Mesenchymal stem cell (in vitro differentiated cells and primary cell): Measurements from ENCODE around the gene NOTUM.

Source experiments
- DNase-seq: peaks from one replicate; pipeline ENCODE4 v3.0.0-alpha.2; 2013
- H2AFZ ChIP-seq: one replicate; pipeline ENCODE4 v1.6.1; 2013; ENCODE audit warnings: low read depth, mild to moderate bottlenecking, control low read depth, inconsistent platforms, low read length, moderate library complexity
- H2AK5ac ChIP-seq: 2 replicates; pipeline ENCODE4 v1.6.1; 2013; ENCODE audit warnings: low read length, moderate library complexity, mild to moderate bottlenecking, inconsistent platforms; ENCODE audit not compliant: severe bottlenecking
- H2BK120ac ChIP-seq: one replicate; pipeline ENCODE4 v1.6.1; 2013; ENCODE audit warnings: low read depth, mild to moderate bottlenecking, inconsistent platforms, low read length, moderate library complexity
- H2BK12ac ChIP-seq, 2 experiments: one replicate each; pipeline ENCODE4 v1.6.1; 2013; ENCODE audit warnings: inconsistent platforms in 2 of 2, low read length in 2 of 2, mild to moderate bottlenecking in 2 of 2, moderate library complexity in 2 of 2, control low read depth in 1 of 2
- H2BK15ac ChIP-seq: one replicate; pipeline ENCODE4 v1.6.1; 2013; ENCODE audit warnings: mild to moderate bottlenecking, low read depth, inconsistent platforms; ENCODE audit not compliant: poor library complexity, severe bottlenecking
- H2BK5ac ChIP-seq: 2 replicates; pipeline ENCODE4 v1.6.1; 2013; ENCODE audit warnings: low read depth, mild to moderate bottlenecking, low read length, control low read depth, inconsistent platforms; ENCODE audit not compliant: poor library complexity, severe bottlenecking
- H3K14ac ChIP-seq, 2 experiments: one replicate each; pipeline ENCODE4 v1.6.1; 2013; ENCODE audit warnings: inconsistent platforms in 2 of 2, low read length in 2 of 2, control low read depth in 1 of 2, mild to moderate bottlenecking in 1 of 2, moderate library complexity in 1 of 2
- H3K18ac ChIP-seq, 2 experiments: one replicate each; pipeline ENCODE4 v1.6.1; 2013; ENCODE audit warnings: inconsistent platforms in 2 of 2, low read length in 2 of 2, control low read depth in 1 of 2, low read depth in 1 of 2, mild to moderate bottlenecking in 1 of 2
- H3K23ac ChIP-seq, 2 experiments: one replicate each; pipeline ENCODE4 v1.6.1; 2013; ENCODE audit warnings: inconsistent platforms in 2 of 2, low read length in 2 of 2, mild to moderate bottlenecking in 2 of 2, moderate library complexity in 2 of 2, control low read depth in 1 of 2
- H3K27ac ChIP-seq: 2 replicates; pipeline ENCODE4 v1.5.1; 2013; ENCODE audit warnings: mild to moderate bottlenecking, moderate library complexity, low read length, control low read depth, inconsistent platforms; ENCODE audit not compliant: poor library complexity, severe bottlenecking
- H3K27me3 ChIP-seq, 2 experiments: 2 replicates each; pipeline versions ENCODE4 v1.6.1 to v1.7.0; 2013; ENCODE audit warnings: low read length in 2 of 2, mild to moderate bottlenecking in 2 of 2, moderate library complexity in 2 of 2, control low read depth in 1 of 2, inconsistent platforms in 1 of 2; ENCODE audit not compliant: control insufficient read depth in 1 of 2, insufficient read depth in 1 of 2
- H3K36me3 ChIP-seq, 2 experiments: 2 replicates each; pipeline versions ENCODE4 v1.6.1 to v1.7.0; 2013; ENCODE audit warnings: low read length in 2 of 2, control low read depth in 1 of 2, inconsistent platforms in 1 of 2, low read depth in 1 of 2, mild to moderate bottlenecking in 1 of 2; ENCODE audit not compliant: insufficient read depth in 2 of 2, control insufficient read depth in 1 of 2
- H3K4ac ChIP-seq, 2 experiments: one replicate each; pipeline ENCODE4 v1.6.1; 2013; ENCODE audit warnings: inconsistent platforms in 2 of 2, low read length in 2 of 2, mild to moderate bottlenecking in 2 of 2, moderate library complexity in 2 of 2, control low read depth in 1 of 2, low read depth in 1 of 2
- H3K4me1 ChIP-seq: 2 replicates; pipeline ENCODE4 v1.6.1; 2013; ENCODE audit warnings: low read depth, low read length, control low read depth; ENCODE audit not compliant: control insufficient read depth, insufficient read depth
- H3K4me2 ChIP-seq: 2 replicates; pipeline ENCODE4 v1.6.1; 2013; ENCODE audit warnings: low read length, mild to moderate bottlenecking, inconsistent platforms; ENCODE audit not compliant: poor library complexity, severe bottlenecking
- H3K4me3 ChIP-seq, 2 experiments: 2 replicates each; pipeline versions ENCODE4 v1.5.1 to v1.7.0; 2013; ENCODE audit warnings: low read length in 2 of 2, mild to moderate bottlenecking in 2 of 2, control low read depth in 1 of 2, low read depth in 1 of 2; ENCODE audit not compliant: insufficient read depth in 1 of 2
- H3K79me1 ChIP-seq: replicated peaks from 2 replicates; pipeline ENCODE4 v1.6.1; 2013; ENCODE audit warnings: mild to moderate bottlenecking, control low read depth, low read length, inconsistent platforms; ENCODE audit not compliant: poor library complexity, severe bottlenecking
- H3K9ac ChIP-seq: 2 replicates; pipeline ENCODE4 v1.7.0; 2013; ENCODE audit warnings: mild to moderate bottlenecking, low read length, moderate library complexity
- H3K9me3 ChIP-seq: 2 replicates; pipeline ENCODE4 v1.7.0; 2013; ENCODE audit warnings: mild to moderate bottlenecking, low read length; ENCODE audit not compliant: control insufficient read depth
- H4K8ac ChIP-seq: one replicate; pipeline ENCODE4 v1.6.1; 2013; ENCODE audit warnings: inconsistent platforms, mild to moderate bottlenecking, low read length, moderate library complexity
- H4K91ac ChIP-seq: one replicate; pipeline ENCODE4 v1.6.1; 2013; ENCODE audit warnings: mild to moderate bottlenecking, low read length, inconsistent platforms
- WGBS: methylation state at CpG from one replicate; pipeline ENCODE4 v1.1.7; 2013; ENCODE audit warnings: mixed read lengths; 5-methylcytosine and 5-hydroxymethylcytosine counted together

Gene NOTUM

DNA sequence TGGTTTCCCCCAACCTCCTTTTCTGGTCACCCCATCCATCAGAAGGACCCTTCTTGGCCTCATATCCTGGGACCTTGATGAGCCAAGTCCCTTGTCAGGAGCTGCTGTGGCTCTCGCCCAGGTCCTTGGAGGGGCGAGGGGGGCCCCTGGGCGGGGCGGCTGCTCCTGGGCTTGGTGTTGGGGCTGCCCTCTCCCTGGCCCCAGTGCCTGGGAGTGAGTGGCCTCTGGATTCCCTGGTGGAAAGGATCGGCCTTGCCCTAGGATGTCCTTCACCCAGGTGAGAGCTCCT is 6.2 kb upstream of the NOTUM start:
- Histone ChIP-seq H3K4me1 (peaks cover 19% of the 10 kb centered on the region), H3K79me1 (no peaks in the 10 kb centered on the region), H2BK15ac (peak overlapping the region; percentile 80), H3K4ac (peak overlapping the region in 1 of 2 experiments; percentile 50), H3K36me3 (peaks cover 0 to 5% of the 10 kb centered on the region in 2 experiments), H3K27me3 (peaks cover 25 to 46% of the 10 kb centered on the region in 2 experiments), H3K23ac (no peak overlapping the region), H3K9ac (no peak overlapping the region), H3K14ac (no peak overlapping the region), H4K91ac (peak overlapping the region; percentile 8), H3K4me3 (no peak overlapping the region), H2BK5ac (no peak overlapping the region), H3K27ac (no peak overlapping the region), H3K4me2 (no peak overlapping the region), H3K9me3 (no peaks in the 10 kb centered on the region), H2AK5ac (no peak overlapping the region), H4K8ac (no peak overlapping the region), H2BK120ac (peak overlapping the region; percentile 66), H2BK12ac (peak overlapping the region; percentile 23 to 72), H3K18ac (peak overlapping the region in 1 of 2 experiments; percentile 85), H2AFZ (no peak overlapping the region)
- 78% methylated on average over 5 of the region's 5 CpGs for WGBS
- no peak for DNase-seq

DNA sequence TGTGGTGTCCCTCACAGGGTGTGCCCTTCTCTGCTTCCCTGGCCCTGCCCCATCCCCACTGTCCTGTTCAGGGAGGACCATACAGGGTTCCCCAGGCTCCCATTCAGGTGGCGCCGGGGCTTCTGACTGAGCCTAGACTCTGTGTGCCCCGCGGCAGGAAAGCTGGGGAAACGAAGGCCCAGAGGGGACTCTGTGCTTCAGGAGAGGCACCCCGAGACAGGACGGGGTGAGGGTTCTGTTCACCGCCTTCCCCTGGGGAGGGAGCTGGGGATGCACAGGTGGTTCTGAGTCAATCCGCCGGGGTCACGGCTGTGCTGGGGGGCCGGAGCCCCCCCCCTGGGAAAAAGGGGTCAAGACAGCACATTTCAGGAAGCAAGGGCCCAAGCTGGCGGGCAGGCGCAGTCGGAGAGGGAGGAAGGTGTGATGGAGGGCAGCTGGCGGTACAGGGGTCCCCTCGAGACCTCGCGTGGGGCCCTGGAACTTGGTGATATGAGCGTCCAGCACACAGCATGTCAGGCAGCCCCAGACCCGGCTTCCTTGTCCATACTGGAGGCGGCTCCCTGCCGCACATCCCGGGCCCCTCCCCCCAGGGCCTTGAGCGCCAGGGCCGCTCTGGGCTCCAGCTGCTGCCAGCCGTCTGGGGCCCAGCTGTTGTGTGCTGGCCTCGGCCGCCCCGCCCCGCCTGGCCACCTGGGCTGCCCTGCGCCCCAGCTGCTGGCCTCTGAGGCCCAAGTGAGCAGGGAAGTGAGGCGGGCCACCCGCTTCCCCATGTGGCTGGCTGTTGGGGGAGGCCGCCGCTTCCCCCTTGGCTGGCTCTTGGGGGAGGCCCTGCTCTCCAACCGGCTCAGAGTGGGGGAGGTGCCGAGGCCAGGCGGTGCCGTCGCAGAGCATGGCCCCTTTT is 5.6 kb upstream of the NOTUM start:
- 45% methylated on average over 41 of the region's 41 CpGs for WGBS
- peak; percentile 78 for DNase-seq

DNA sequence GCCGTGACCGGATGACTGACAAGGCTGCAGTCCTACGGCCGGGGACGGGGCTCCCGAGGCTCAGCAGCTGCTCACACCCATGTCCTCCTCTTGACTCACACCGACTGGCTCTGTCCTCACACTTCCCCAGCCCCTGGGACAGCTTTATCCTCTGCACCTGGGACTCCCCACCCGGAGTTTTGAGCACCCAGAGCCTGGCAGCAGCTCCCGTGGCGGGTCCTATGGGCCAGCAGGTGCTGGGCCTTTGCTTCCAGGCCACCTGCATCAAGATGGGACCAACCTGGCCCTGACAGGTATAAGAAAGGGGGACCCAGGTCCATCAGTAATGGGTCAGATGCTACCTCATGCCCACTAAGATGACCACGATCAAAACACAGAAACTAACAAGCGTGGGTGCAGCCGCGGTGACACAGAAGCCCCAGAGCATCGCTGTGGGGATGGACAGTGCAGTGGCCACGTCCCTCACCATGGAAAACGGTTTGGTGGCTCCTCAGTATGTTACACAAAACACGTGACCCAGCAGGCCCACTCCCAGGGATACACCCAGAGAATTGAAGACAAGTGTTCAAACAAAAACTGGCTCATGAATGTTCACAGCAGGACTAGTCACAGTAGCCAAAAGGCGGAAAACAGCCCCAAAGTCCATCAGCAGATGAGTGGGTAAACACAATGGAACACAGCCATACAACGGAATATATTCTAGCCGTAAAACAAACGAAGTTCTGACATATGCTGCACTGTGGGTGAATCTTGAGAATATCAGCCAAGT is 3.3 kb upstream of the NOTUM start:
- DNase-seq = no peak
- Histone ChIP-seq H3K79me1 (no peaks in the 10 kb centered on the region), H3K9ac (no peak overlapping the region), H3K18ac (no peak overlapping the region), H3K4me3 (peak overlapping the region in 1 of 2 experiments; percentile 20), H3K9me3 (no peaks in the 10 kb centered on the region), H3K36me3 (peaks cover 0 to 5% of the 10 kb centered on the region in 2 experiments), H4K8ac (no peak overlapping the region), H2AK5ac (peak overlapping the region; percentile 22), H2BK12ac (peak overlapping the region in 1 of 2 experiments; percentile 30), H3K4me2 (no peak overlapping the region), H2BK15ac (no peak overlapping the region), H3K27me3 (peaks cover 29 to 59% of the 10 kb centered on the region in 2 experiments), H4K91ac (no peak overlapping the region), H2AFZ (no peak overlapping the region), H2BK5ac (no peak overlapping the region), H3K4ac (no peak overlapping the region), H2BK120ac (no peak overlapping the region), H3K4me1 (peaks cover 43% of the 10 kb centered on the region), H3K23ac (no peak overlapping the region), H3K27ac (no peak overlapping the region), H3K14ac (no peak overlapping the region)
- 79% methylated on average over 22 of the region's 22 CpGs for WGBS

More for the DNA sequence above, 5.6 kb upstream of the NOTUM start:
- H3K14ac ChIP-seq = no peak overlapping the region
- peak overlapping the region; percentile 73 for H4K91ac ChIP-seq
- H3K18ac ChIP-seq = peak overlapping the region in 1 of 2 experiments; percentile 77
- H2BK120ac ChIP-seq = peak overlapping the region; percentile 66
- no peaks in the 10 kb centered on the region for H3K9me3 ChIP-seq
- H3K79me1 ChIP-seq = no peaks in the 10 kb centered on the region
- H3K9ac ChIP-seq = no peak overlapping the region
- H2BK15ac ChIP-seq = peak overlapping the region; percentile 19
- H3K27me3 ChIP-seq = peaks cover 28 to 50% of the 10 kb centered on the region in 2 experiments
- peak overlapping the region; percentile 20 to 50 for H3K4ac ChIP-seq
- H2AK5ac ChIP-seq = no peak overlapping the region
- H3K23ac ChIP-seq = no peak overlapping the region
- H3K36me3 ChIP-seq = peaks cover 0 to 5% of the 10 kb centered on the region in 2 experiments
- peak overlapping the region; percentile 34 to 72 for H2BK12ac ChIP-seq
- H3K4me1 ChIP-seq = peaks cover 22% of the 10 kb centered on the region
- H2BK5ac ChIP-seq = no peak overlapping the region
- H2AFZ ChIP-seq = no peak overlapping the region
- peak overlapping the region; percentile 59 for H4K8ac ChIP-seq
- no peak overlapping the region for H3K4me3 ChIP-seq
- no peak overlapping the region for H3K4me2 ChIP-seq
- H3K27ac ChIP-seq = no peak overlapping the region
